HG02973 (cell line): ENCODE data around the gene LRP1-AS.

Experiments
- ATAC-seq: cut with Tn5 transposase; IDR thresholded peaks from one replicate; pipeline ENCODE4 v1.9.1; 2021; ENCODE audit warnings: moderate library complexity; ENCODE audit not compliant: unreplicated experiment

Gene LRP1-AS

DNA sequence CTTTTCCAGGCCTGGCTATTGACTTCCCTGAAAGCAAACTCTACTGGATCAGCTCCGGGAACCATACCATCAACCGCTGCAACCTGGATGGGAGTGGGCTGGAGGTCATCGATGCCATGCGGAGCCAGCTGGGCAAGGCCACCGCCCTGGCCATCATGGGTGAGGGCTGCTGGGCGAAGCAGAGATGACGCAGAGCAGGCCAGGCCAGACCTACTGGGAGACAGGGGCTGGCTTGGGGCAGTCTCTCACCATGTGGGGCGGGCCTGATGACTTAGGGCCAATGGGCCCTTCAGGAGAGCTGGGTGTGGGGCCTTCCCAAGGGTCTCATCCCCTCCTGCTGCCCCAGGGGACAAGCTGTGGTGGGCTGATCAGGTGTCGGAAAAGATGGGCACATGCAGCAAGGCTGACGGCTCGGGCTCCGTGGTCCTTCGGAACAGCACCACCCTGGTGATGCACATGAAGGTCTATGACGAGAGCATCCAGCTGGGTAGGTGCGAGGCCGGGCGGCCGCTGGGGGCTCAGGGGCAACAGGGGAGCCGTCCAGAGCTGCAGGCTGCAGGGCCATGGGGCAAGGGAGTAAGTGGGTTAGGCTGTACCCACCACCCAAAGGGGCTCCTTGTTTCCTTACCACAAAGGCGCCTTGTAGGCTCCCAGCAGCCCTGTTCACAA, 33.0 kb upstream of the LRP1-AS start:
- no peak for ATAC-seq

DNA sequence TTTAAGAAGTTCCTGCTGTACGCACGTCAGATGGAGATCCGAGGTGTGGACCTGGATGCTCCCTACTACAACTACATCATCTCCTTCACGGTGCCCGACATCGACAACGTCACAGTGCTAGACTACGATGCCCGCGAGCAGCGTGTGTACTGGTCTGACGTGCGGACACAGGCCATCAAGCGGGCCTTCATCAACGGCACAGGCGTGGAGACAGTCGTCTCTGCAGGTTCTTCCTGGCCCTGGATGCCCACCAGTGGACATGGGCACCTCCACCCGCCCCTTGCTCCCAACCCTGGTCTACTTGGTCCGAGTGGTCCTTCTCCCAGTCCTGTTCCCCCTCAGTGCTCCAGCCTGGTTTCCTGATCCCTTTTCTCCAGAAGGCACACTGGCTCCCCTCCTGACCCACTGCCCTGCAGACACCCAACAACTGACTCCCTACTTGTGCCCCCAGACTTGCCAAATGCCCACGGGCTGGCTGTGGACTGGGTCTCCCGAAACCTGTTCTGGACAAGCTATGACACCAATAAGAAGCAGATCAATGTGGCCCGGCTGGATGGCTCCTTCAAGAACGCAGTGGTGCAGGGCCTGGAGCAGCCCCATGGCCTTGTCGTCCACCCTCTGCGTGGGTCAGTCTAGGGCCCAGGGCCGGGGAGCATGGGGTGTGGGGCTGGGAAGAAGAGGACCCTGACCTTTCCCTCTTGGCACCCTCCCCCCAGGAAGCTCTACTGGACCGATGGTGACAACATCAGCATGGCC, 32.1 kb upstream of the LRP1-AS start:
- ATAC-seq, result no peak

GRCh38 chr12:57178213-57178612, 30.8 kb upstream of the LRP1-AS start:
- ATAC-seq, result no peak

DNA sequence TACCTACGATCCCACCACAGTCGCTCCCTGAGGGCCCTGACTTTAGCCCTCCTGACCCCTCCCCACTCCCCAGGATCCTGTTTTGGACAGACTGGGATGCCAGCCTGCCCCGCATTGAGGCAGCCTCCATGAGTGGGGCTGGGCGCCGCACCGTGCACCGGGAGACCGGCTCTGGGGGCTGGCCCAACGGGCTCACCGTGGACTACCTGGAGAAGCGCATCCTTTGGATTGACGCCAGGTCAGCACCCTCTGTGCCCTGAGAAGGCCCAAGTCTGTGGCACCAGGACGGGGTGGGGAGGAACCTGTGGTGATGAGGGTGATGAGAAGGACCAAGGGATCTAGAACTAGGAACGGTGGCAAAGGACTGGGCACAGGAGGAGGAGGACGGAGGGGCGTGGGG, 29.9 kb upstream of the LRP1-AS start:
- ATAC-seq, result no peak

- ATAC-seq, result no peak
Measured at GRCh38 chr12:57176846-57177245, 29.4 kb upstream of the LRP1-AS start.

DNA sequence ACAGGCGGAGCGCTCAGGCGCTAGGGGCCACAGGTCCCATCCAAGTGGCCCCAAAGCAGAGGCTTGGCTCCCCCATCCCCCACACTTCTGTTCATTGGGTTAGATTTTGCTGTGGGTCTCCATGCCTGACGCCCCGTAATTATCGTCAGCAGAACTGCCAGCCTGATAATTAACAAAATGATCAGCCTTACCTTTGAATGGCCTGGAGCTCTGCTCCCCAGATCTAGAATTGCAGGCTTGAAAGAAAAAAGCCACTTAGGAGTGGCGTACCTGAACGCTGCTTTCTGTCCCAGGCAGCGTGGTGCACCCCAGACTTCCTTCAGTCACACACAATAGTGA, 28.7 kb upstream of the LRP1-AS start:
- ATAC-seq, result no peak

DNA sequence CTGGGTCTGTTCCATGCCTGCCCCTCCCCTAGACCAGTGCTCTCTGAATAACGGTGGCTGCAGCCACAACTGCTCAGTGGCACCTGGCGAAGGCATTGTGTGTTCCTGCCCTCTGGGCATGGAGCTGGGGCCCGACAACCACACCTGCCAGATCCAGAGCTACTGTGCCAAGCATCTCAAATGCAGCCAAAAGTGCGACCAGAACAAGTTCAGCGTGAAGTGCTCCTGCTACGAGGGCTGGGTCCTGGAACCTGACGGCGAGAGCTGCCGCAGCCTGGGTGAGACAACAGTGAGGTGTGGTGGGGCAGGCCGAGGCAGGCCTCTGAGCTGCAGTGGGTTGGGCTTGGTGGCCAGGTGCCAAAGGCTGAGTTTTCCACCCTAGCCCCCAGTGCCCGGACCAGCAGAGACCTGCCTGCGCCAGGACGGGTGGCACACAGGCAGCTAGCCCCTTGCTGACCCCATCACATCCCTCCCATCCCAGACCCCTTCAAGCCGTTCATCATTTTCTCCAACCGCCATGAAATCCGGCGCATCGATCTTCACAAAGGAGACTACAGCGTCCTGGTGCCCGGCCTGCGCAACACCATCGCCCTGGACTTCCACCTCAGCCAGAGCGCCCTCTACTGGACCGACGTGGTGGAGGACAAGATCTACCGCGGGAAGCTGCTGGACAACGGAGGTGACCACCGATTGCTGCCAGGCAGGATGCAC, 28.2 kb upstream of the LRP1-AS start:
- ATAC-seq, result no peak

GRCh38 chr12:57173683-57174082, 26.3 kb upstream of the LRP1-AS start:
- no peak for ATAC-seq

GRCh38 chr12:57173089-57173488, 25.7 kb upstream of the LRP1-AS start:
- ATAC-seq, result no peak

DNA sequence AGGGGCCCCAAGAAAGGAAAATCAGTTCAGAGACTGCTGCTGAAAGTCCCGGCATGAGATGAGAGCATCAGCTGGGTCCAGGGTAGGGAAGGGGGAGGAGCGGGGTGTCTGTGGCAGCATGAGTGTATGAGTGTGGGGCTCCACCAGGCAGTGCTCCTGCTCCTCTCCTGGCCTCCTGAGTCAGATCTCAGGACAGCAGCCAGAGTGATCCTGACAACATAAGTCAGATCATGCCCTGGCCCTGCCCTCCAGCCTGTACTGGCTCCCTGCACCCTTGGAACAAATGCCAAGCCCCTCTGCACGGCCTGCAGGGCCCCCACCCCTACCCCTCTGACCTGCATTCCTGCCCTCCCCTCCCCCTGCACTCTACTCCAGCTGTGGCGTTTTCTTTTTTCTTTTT, 24.2 kb upstream of the LRP1-AS start:
- ATAC-seq, result no peak

DNA sequence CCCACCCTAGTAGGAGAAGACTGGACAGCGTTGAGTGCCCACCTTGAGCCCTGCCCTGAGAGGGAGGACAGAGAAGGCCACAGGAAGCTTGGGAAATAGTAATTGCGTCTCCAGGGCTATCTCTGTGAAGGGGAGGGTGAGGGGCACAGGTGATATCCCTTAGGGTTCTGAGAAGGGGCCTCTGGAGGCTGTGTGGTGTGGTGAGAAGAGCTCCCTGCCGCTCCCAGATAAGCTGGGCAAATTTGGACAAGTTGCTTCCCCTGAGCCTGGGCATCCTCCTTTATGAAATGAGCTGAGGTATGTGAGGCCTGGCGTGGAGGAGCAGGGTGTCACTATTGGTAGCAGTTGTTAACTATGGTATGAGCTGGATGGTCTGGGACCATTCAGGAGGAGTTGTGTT, 23.5 kb upstream of the LRP1-AS start:
- ATAC-seq, result no peak

DNA sequence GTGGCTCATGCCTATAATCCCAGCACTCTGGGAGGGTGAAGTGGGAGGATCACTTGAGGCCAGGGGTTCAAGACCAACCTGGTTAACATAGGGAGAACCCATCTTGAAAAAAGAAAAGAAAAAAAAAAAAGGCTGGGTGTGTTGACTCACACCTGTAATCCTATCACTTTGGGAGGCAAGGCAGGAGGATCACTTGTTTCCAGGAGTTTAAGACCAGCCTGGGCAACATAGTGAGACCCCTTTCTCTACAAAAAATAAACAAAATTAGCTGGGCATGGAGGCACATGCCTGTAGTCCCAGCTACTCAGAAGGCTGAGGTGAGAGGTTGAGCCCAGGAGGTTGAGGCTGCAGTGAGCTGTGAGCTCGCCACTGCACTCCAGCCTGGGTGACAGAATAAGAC, 23.0 kb upstream of the LRP1-AS start:
- no peak for ATAC-seq

DNA sequence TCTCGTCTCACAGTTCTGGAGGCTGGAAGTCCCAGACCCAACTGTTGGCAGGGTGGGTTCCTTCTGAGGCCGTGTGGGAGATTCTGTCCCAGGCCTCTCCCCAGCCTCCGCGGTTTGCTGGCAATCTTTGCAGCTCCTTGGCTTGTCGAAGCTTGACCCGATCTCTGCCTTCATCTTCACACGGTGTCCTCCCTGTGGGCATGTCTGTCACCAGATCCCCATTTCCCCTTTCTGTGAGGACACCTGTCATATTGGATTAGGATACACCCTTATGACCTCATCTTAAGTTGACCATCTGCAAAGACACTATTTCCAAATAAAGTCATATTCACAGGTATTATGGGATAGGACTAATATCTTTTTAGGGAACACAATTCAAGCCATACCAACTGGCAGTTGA, 22.6 kb upstream of the LRP1-AS start:
- no peak for ATAC-seq

- ATAC-seq, result no peak
Measured at GRCh38 chr12:57169046-57169795, 21.8 kb upstream of the LRP1-AS start.

- ATAC-seq, result no peak
Measured at GRCh38 chr12:57168058-57168457, 20.6 kb upstream of the LRP1-AS start.

GRCh38 chr12:57166971-57167371, 19.6 kb upstream of the LRP1-AS start:
- no peak for ATAC-seq

GRCh38 chr12:57165741-57166140, 18.3 kb upstream of the LRP1-AS start:
- ATAC-seq, result no peak

DNA sequence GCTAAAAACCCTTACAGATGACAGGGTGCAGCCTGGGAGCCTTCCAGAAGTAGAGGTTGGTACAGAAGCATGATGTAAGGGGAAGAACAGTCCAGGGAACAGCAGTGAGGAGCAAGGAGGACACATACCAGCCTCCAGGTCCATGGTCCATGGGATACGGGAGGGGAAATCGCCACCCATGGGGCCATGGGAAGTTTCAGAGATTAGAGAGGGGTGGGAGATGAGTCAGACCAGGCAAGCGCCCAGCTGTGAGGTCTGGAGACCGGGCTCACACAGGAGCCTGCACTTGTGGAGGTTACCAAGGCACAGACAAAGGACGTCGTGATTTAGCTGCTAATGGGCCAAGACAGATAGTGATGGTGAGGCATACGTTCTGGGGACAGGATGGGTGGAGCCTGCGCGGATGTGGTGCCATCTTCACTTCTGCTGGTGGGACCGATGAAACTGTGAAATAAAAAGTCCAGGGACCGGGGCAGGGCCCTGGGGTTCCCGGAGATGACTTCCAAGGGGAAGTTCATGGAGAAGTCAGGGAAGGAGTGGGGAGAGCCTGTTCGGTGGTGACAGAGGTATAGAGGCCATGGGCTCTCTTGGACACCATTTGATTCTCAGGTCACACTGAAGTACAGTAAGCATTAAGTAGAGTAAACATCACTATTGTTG, 17.7 kb upstream of the LRP1-AS start:
- no peak for ATAC-seq

DNA sequence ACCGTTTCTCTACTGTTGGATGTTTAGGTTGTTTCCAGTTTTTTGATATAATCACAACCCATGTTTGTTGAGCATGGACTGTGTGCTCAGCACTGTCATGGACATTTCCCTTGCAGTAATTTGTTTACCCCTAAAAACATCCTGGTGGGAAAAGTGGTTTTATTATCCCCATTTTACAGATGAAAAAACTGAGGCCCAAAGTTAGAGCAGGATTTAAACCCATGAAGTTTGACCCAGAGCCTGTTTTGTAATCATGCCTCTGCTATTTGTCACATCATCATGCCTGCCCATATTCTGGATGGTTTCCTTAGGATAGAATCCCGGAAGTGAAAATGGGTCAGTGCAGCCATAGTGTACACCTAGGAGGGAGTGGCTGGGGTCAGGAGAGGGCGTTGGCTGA, 17.0 kb upstream of the LRP1-AS start:
- no peak for ATAC-seq

GRCh38 chr12:57162553-57163125, 15.2 kb upstream of the LRP1-AS start:
- ATAC-seq, result no peak

DNA sequence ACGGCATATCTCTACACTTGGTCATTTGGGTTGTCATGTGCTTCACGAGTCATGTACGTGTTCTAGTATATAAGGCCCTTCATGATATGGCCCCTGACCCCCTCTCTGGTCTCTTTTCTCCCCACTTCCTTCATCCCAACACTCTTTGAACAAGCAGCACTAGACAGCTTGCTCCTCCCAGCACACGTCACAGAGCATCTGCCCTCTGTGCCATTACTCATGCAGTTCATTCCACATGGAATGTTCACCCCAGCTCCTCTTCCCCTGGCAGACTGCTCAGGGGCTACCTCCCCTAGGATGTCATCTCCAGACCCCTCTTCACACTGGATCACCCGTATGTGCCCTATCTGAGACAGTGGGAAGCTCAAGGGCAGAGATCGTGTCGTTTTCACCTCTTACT, 14.1 kb upstream of the LRP1-AS start:
- no peak for ATAC-seq
